ENCODE results near the gene BHMT2. TPM values are rescaled to one million over a fixed set of nuclear protein-coding genes. Genes with fewer than 3 reads are reported as not detected.

Gene BHMT2, protein sequence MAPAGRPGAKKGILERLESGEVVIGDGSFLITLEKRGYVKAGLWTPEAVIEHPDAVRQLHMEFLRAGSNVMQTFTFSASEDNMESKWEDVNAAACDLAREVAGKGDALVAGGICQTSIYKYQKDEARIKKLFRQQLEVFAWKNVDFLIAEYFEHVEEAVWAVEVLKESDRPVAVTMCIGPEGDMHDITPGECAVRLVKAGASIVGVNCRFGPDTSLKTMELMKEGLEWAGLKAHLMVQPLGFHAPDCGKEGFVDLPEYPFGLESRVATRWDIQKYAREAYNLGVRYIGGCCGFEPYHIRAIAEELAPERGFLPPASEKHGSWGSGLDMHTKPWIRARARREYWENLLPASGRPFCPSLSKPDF
- total RNA-seq = not detected

DNA sequence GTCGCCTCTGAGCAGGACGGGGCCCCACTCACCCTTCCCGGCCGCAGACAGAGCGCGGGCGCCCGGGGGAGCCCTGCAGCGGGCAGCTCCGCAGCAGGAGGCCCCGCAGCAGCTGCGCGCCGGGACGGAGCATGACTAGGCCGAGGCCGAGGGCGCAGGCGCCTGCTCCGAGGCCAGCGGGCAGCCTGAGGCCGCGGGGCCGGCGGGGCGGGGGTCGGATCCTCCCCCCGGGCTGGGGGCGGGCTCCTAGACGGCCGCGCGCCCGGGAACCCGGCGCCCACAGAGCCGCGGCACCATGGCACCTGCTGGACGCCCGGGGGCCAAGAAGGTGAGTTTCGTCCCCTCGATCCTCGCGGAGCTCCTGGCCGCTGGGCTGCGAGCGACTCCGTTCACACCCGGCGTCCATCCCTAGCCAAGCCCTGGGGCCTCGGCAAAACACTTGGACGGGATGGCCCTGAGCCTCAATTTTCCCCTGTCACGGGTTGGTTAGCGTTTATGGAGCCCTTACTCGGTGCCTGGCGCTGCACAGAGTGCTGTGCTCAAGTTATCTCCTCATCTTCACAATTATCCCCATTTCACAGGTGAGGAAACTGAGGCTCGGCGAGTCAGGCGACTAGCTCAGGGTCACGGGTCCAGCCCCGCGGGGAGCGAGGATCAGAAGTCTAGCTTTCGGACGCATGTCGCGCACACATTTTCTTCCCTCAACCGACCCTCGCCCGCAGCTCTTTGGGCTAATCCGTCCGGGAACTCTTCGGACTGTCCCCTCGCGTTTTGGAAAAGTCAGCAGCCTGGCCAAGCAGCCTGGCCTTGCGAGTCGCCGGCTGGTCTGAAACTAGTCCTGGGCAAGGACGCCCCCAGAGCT, at the start of gene BHMT2, which contains the start of gene DMGDH:
Gene BHMT2 (plus strand): TSS at position 280 of the 862 bp plus-strand sequence. CDS start 16 bp downstream, at position 296.
Gene DMGDH (minus strand): TSS at position 187 of the 862 bp plus-strand sequence. CDS start 54 bp downstream, at position 133.
- Mint-ChIP-seq H3K4me3 (no peak within 1 kb of the TSS), H3K4me1 (peaks cover 4% of the 10 kb centered on the region), H3K36me3 (peaks cover 3% of the 10 kb centered on the region), H3K27me3 (peaks cover 45% of the 10 kb centered on the region), H3K9me3 (peaks cover 10% of the 10 kb centered on the region), H3K27ac (no peak within 1 kb of the TSS)
- DNase-seq = peak; percentile 31
- POLR2A ChIA-PET = no interaction called here
- ATAC-seq (ENCODE audit: low read depth) = peak; percentile 47

DNA sequence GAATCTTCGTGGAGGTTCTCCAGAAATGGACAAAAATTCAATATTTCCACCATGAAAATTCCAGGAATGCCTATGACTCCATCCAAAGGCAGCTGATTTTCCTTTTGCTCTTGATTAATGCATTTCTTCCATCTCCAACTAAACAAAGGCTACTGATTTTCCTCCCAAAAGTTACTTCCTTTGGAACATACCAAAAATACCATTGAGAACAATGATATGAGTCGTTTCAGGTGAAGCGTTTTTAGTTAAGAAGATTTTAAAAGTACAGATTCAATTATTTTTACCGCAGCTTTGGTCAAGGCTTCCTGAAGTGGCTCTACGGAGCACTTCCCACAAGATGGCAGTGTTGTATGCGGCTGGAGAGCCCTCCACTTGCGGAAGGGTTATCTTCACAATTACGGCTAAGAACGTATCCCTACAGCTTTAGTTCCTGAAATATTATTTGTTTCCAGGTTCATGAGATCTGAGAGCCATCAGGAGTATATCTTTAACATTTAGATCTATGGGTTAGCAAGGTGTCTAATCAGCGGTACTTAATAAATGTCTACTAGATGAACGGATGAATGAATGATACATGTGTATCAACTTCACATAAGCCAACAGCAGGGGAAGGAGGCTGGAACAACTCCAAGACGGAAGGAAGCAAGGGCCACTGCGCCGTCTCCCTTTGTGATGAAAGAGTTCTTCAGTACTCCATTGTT, 48.6 kb upstream of the BHMT2 start:
- no peak for DNase-seq
- Mint-ChIP-seq H3K36me3 (no peaks in the 10 kb centered on the region), H3K9me3 (no peaks in the 10 kb centered on the region), H3K27ac (no peak overlapping the region), H3K4me1 (peaks cover 9% of the 10 kb centered on the region), H3K27me3 (peaks cover 72% of the 10 kb centered on the region), H3K4me3 (no peak overlapping the region)
- no peak for ATAC-seq (ENCODE audit: low read depth)
- POLR2A ChIA-PET = interaction anchor here (1.1 kb wide), 1 partner anchor 35 kb away, joined by 6 read pairs; the partner anchor contains the start of gene ARSB

DNA sequence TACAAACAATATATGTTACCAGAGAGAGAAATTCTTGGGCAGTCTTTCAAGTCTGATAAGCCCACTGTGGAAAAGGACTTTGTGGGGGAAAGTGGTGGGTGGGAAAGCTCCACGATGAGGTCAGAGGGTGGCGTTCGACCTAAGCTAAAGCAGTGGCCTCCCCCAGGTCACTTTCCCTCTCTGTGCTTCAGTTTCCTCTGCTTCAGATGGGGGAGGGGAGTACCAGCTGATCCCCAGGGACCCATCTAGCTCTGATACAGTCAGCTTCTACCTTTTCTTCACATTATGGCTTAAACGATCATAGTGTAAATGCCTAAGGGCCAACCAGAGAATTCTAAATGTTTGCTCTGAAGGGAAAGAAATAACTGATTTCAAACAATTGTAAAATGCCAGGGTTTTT, 47.8 kb upstream of the BHMT2 start:
- Mint-ChIP-seq H3K4me1 (peaks cover 9% of the 10 kb centered on the region), H3K27ac (no peak overlapping the region), H3K4me3 (no peak overlapping the region), H3K9me3 (no peaks in the 10 kb centered on the region), H3K36me3 (no peaks in the 10 kb centered on the region), H3K27me3 (peaks cover 71% of the 10 kb centered on the region)
- ATAC-seq (ENCODE audit: low read depth) = no peak
- POLR2A ChIA-PET = no interaction called here
- no peak for DNase-seq

DNA sequence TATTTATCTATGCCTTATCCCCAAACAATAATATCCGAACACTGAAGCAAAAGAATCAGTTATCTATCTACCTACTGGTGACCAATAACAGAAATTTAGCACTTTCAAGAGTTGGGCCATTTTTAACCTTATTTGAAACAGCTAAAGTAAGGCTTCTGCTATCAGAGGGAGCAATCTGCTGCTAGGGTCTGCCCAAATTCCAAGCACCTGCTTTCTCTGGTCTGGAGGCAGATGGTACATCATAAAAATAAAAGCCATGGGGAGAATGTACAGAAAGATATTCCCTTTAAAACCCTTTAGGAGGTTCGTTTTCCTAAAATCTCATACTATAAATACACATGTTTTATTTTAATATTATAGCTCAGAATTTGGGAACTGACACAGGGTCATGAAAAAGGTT, 46.8 kb upstream of the BHMT2 start:
- ATAC-seq (ENCODE audit: low read depth) (no peak), DNase-seq (no peak)
- peaks cover 69% of the 10 kb centered on the region for H3K27me3 Mint-ChIP-seq
- no peak overlapping the region for H3K27ac Mint-ChIP-seq
- no peaks in the 10 kb centered on the region for H3K36me3 Mint-ChIP-seq
- no peaks in the 10 kb centered on the region for H3K9me3 Mint-ChIP-seq
- H3K4me1 Mint-ChIP-seq = peaks cover 9% of the 10 kb centered on the region
- H3K4me3 Mint-ChIP-seq = no peak overlapping the region
- POLR2A ChIA-PET = no interaction called here

DNA sequence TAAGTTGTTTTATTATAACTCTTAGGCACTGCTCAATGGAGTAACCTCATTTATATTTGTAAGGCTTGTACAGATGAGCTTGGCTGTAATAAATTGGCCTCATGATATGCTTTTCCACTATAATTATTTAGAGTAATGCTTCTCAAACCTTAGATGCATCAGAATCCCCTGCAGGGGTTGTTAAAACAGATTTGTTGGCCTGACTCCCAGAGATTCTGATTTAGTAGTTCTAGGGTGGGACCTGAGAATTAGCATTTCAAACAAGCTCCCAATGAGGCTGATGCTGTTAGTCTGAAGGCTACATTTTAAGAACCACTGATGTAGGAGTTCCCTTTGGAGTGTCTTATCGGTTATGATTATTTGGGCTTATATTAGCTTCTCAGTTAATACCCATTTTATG, 46.2 kb upstream of the BHMT2 start:
- H3K36me3 Mint-ChIP-seq = no peaks in the 10 kb centered on the region
- DNase-seq (no peak), ATAC-seq (ENCODE audit: low read depth) (no peak)
- peaks cover 9% of the 10 kb centered on the region for H3K4me1 Mint-ChIP-seq
- POLR2A ChIA-PET = no interaction called here
- H3K27me3 Mint-ChIP-seq = peaks cover 64% of the 10 kb centered on the region
- H3K27ac Mint-ChIP-seq = no peak overlapping the region
- H3K4me3 Mint-ChIP-seq = no peak overlapping the region
- H3K9me3 Mint-ChIP-seq = no peaks in the 10 kb centered on the region

DNA sequence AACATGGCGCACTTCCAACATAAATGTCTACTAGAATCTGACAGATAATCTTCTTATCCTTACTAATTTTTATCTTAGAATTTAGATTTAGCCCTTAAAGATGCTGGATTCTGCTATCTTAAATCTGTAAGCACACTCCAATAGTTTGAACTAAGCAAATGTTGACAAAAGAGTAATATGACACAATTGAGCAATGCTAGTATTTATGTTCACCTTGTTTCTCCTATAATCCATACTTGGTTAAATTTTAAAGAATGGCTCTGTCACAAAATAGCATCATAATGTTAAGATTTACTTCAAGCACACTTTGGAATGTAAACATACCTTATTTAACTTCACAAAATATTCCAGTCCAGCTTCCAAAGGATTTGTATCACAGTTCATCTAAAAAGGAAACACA, 45.6 kb upstream of the BHMT2 start:
- POLR2A ChIA-PET = no interaction called here
- no peak for ATAC-seq (ENCODE audit: low read depth)

DNA sequence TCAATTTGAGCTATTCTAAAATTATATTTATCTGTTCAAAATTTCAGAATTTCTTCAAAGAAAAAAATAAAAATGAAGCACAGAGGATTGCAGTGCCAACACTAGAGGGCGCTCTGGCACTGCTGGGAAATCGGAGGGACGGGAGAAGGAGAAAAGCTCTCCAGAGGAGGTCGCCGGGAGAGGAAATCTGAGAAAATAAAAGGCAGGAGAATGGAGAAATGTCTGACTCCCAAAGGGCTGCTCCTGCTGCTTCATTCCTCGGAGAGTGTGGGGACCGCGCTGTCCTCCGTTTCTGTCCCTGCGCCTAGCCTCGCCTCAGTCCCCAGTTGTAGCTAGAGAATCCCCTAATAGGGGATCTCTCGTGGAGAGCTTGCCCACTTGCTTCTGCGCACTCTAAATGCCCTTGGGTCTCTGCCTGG, 44.5 kb upstream of the BHMT2 start:
- H3K4me1 Mint-ChIP-seq = peaks cover 9% of the 10 kb centered on the region
- peak; percentile 68 for DNase-seq
- H3K27ac Mint-ChIP-seq = no peak overlapping the region
- no peak for ATAC-seq (ENCODE audit: low read depth)
- peaks cover 52% of the 10 kb centered on the region for H3K27me3 Mint-ChIP-seq
- POLR2A ChIA-PET = no interaction called here
- peak overlapping the region; percentile 70 for H3K4me3 Mint-ChIP-seq
- no peaks in the 10 kb centered on the region for H3K9me3 Mint-ChIP-seq
- no peaks in the 10 kb centered on the region for H3K36me3 Mint-ChIP-seq

More for the DNA sequence above, 45.6 kb upstream of the BHMT2 start:
- DNase-seq = no peak
- no peaks in the 10 kb centered on the region for H3K9me3 Mint-ChIP-seq
- H3K27me3 Mint-ChIP-seq = peaks cover 62% of the 10 kb centered on the region
- peaks cover 9% of the 10 kb centered on the region for H3K4me1 Mint-ChIP-seq
- H3K36me3 Mint-ChIP-seq = no peaks in the 10 kb centered on the region
- H3K27ac Mint-ChIP-seq = no peak overlapping the region
- no peak overlapping the region for H3K4me3 Mint-ChIP-seq

DNA sequence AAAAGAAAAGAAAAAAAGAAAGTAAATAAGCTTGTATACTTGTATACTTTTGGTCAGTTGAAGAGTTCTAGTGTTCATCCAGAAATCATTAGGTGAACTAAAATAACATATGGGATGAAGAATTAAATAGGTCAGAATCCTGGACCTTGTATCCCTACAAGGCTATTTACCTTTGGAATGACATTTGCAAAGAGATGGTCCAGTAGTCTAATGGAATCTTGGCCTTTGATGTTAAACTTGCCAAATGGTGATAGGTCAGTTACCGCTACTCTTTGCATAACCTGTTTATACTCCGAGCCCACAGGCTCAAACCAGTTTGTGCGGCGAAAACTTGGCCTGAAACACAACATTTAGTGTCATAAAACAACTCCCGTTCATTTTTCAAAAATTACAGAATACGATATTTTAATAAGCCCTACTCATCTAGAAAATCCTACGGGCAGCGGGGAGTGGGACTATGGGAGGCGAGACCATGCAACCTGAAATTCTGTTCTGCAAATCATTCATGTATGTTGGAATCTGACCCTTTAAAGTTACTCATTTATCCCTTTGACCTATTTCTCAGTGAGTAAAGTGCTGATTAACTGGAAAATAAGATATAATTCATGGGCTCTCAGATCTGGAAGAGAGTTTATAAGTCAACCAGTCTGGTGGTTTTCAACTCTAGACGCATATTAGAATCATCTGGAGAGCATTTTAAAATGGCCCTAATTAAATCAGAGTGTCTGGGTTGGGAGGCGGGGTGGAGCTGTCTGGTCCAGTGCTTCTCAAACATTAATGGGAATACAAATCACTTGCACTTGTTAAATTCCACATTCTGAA, 38.7 kb upstream of the BHMT2 start:
- Mint-ChIP-seq H3K27ac (no peak overlapping the region), H3K4me3 (no peak overlapping the region), H3K4me1 (no peaks in the 10 kb centered on the region), H3K9me3 (no peaks in the 10 kb centered on the region), H3K27me3 (peaks cover 18% of the 10 kb centered on the region), H3K36me3 (no peaks in the 10 kb centered on the region)
- POLR2A ChIA-PET = no interaction called here
- DNase-seq (no peak), ATAC-seq (ENCODE audit: low read depth) (no peak)

DNA sequence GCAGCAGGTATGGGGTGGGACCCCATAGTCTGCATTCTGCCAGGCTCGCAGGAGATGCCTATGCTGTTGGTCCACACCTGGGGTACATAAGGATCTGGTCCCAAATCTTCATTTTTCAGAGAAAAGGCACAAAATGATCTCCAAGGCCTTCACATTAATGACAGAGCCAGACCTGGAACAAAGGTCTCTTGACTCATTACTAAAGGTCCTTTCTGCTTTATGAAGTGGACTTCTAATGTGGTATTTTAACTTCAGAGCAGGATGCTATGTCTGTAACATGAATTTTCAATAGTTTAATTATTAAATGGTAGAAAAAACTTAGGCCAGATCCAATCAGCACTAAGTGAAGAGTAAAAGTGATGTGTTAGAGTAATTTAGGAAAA, 38.1 kb upstream of the BHMT2 start:
- H3K4me1 Mint-ChIP-seq = no peaks in the 10 kb centered on the region
- no peaks in the 10 kb centered on the region for H3K9me3 Mint-ChIP-seq
- no peak for ATAC-seq (ENCODE audit: low read depth)
- DNase-seq = no peak
- H3K4me3 Mint-ChIP-seq = no peak overlapping the region
- H3K36me3 Mint-ChIP-seq = no peaks in the 10 kb centered on the region
- no peak overlapping the region for H3K27ac Mint-ChIP-seq
- H3K27me3 Mint-ChIP-seq = peaks cover 13% of the 10 kb centered on the region
- POLR2A ChIA-PET = no interaction called here

DNA sequence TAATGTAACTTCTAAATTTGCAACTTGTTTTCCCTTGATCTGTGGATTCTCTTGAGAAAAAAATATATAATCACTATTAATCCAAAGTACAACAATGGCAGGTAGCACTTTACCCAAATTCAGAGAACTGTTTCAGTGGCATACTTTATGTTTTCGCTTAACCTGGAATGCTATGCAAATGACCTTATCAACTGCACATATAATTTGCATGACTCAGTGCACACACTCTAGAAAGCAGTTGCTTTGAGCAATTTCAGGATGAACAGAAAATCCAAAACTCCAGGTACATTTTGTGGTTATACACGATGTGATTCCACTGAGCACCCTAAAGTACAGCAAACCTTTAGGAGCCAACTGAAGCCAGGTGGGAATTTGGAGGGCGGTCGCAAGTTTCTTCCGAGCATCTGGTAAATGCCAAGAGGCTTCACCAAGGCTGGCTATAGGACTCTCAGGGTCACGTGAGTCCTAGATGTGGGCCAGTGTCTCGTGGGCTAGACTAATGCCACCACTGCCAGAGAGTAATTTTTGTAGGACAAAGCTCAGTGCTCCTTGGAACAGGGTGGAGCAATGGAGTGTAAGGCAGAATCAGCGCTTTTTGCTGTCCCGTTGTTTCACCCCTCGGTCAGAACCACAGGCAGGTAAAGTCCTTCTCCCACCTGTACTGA, 37.4 kb upstream of the BHMT2 start:
- Mint-ChIP-seq H3K36me3 (no peaks in the 10 kb centered on the region), H3K9me3 (no peaks in the 10 kb centered on the region)
- POLR2A ChIA-PET = no interaction called here

DNA sequence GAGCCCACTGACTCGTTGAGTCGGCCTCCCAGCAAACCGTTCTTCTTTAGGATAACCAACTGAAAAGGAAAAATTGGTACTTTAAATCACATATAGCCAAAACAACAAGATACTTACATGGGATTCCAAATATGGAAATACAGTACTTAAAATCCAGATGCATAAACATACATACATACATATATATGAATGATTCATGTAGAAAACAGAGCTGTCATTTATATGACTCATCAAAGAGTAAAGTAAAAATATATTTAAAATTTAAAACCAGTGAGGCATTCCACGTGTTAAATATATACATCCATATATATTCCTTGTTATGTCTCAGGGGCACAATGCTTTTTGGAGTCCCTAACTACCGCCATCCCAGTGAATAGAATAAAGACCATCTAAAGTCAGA, 36.8 kb upstream of the BHMT2 start:
- Mint-ChIP-seq H3K27me3 (peaks cover 4% of the 10 kb centered on the region), H3K27ac (no peak overlapping the region), H3K36me3 (no peaks in the 10 kb centered on the region), H3K4me3 (no peak overlapping the region), H3K4me1 (no peaks in the 10 kb centered on the region), H3K9me3 (no peaks in the 10 kb centered on the region)
- DNase-seq = no peak
- POLR2A ChIA-PET = no interaction called here
- no peak for ATAC-seq (ENCODE audit: low read depth)

More for the DNA sequence above, 37.4 kb upstream of the BHMT2 start:
- H3K27ac Mint-ChIP-seq = no peak overlapping the region
- H3K4me3 Mint-ChIP-seq = no peak overlapping the region
- H3K27me3 Mint-ChIP-seq = peaks cover 8% of the 10 kb centered on the region
- no peaks in the 10 kb centered on the region for H3K4me1 Mint-ChIP-seq
- ATAC-seq (ENCODE audit: low read depth) (no peak), DNase-seq (no peak)

DNA sequence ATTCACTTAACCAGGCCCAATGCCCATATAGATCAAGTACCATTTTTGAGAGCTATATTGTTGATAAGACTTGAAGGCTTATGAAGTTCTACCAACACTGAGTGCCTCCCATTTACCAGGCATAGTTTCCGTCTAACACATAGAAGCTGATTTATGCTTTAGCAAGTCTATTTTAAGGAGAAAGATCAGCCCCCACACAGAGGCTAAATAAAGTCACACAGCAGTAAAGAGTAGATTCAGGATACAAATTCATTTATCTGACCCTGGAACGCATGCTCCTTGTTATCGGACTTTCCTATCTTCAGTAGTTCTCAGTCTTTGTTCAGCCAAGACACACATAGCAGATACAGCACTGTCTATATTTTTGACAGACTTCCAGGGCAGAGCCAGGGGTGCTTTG, 34.3 kb upstream of the BHMT2 start:
- ATAC-seq (ENCODE audit: low read depth) (no peak), DNase-seq (no peak)
- peaks cover 2% of the 10 kb centered on the region for H3K27me3 Mint-ChIP-seq
- POLR2A ChIA-PET = no interaction called here
- H3K4me1 Mint-ChIP-seq = no peaks in the 10 kb centered on the region
- H3K9me3 Mint-ChIP-seq = no peaks in the 10 kb centered on the region
- H3K27ac Mint-ChIP-seq = no peak overlapping the region
- no peaks in the 10 kb centered on the region for H3K36me3 Mint-ChIP-seq
- no peak overlapping the region for H3K4me3 Mint-ChIP-seq

Measured in activated naive CD8-positive, alpha-beta T cell treated with anti-CD3 and anti-CD28 coated beads, Interleukin-2, amount 10 ng/mL, durations not matched to agents 7 days and 5 days (primary cell).